ENCODE measurements around the gene AGBL2.

Gene AGBL2

DNA sequence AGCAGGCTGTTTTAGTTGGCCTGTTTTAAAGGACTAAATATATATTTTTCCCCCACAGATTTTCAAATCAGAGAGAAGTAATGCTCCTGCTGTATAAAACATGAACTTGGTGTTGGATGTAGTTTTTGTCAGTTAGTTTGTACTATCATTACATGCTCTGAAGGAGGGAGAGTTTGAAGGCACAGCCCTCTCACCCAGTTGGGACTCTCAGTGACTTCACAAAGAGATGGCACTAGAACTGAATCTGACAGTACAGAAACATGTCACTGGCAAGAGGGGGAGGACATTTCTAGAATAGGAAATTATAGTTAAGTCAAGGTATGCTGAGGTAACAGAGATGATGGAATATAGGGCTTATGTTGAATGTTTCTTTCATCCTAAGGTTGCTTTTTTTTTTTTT, 99.9 kb downstream of the AGBL2 start:
- TF ChIP-seq, protein P1, sequence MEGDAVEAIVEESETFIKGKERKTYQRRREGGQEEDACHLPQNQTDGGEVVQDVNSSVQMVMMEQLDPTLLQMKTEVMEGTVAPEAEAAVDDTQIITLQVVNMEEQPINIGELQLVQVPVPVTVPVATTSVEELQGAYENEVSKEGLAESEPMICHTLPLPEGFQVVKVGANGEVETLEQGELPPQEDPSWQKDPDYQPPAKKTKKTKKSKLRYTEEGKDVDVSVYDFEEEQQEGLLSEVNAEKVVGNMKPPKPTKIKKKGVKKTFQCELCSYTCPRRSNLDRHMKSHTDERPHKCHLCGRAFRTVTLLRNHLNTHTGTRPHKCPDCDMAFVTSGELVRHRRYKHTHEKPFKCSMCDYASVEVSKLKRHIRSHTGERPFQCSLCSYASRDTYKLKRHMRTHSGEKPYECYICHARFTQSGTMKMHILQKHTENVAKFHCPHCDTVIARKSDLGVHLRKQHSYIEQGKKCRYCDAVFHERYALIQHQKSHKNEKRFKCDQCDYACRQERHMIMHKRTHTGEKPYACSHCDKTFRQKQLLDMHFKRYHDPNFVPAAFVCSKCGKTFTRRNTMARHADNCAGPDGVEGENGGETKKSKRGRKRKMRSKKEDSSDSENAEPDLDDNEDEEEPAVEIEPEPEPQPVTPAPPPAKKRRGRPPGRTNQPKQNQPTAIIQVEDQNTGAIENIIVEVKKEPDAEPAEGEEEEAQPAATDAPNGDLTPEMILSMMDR (conservative IDR thresholded peaks at IDR 0.05; ENCODE audit: low read depth, low read length): no peak
- Histone ChIP-seq H3K4me1 (ENCODE audit: low read depth, poor library complexity, severe bottlenecking) (peaks cover 36% of the 10 kb centered on the region), H4K20me1 (ENCODE audit: insufficient read depth) (no peaks in the 10 kb centered on the region), H3K27ac (no peak overlapping the region), H3K27me3 (ENCODE audit: insufficient read depth, low read depth) (no peaks in the 10 kb centered on the region), H3K9ac (no peak overlapping the region), H2AFZ (ENCODE audit: low read depth) (no peak overlapping the region), H3K79me2 (ENCODE audit: insufficient read depth, low read depth) (no peaks in the 10 kb centered on the region), H3K4me3 (IDR thresholded peaks at IDR 0.05; ENCODE audit: insufficient read depth, low read depth, low read length) (no peak overlapping the region), H3K36me3 (ENCODE audit: insufficient read depth) (no peaks in the 10 kb centered on the region), H3K4me2 (no peak overlapping the region)

DNA sequence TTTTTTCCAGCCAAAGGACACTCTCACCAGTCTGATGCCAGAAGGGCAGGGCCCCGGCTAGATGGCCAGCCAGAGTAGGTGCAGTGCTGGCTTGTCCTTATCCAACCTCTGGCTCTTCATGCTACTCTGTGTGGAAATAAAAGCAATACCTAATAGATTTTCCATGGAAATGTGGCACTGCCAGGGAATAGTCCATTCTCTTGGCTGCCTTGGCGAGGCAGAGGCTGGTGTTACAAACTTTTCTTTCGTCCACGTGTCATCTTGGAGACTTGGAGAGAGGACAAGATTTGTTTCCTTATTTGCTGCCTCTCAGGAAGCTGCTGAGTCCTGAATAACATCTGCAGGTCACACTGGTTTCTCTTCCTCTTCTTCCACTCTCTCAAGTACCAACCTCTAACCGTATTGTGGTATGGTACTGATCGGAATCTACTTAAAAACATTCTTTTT, 103.8 kb downstream of the AGBL2 start:
- H3K27ac ChIP-seq: no peak overlapping the region

DNA sequence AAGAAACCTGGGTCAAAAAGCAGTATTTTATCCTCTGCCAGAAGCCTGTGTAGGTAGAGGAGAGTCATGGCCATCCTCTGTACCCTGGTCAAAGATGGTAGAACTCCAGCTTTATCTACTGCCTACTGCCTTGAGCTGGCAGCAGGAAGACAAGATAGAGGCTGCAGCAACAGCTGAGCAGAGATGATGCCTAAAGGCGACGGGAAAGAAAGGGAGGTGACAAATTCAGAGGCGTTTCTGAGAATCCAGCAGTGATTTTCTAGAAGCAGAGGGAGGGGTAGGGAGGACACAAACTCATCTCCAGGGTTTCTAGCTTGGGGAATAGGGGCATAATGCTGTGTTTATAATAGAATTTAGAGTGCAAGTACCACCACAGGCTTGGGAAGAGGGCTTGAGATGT, 105.5 kb downstream of the AGBL2 start:
- Histone ChIP-seq H3K27ac (no peak overlapping the region), H2AFZ (ENCODE audit: low read depth) (no peak overlapping the region), H3K36me3 (ENCODE audit: insufficient read depth) (no peaks in the 10 kb centered on the region), H3K79me2 (ENCODE audit: insufficient read depth, low read depth) (no peaks in the 10 kb centered on the region), H3K27me3 (ENCODE audit: insufficient read depth, low read depth) (no peaks in the 10 kb centered on the region), H3K4me2 (no peak overlapping the region), H3K9ac (no peak overlapping the region), H3K4me1 (ENCODE audit: low read depth, poor library complexity, severe bottlenecking) (no peaks in the 10 kb centered on the region), H3K4me3 (IDR thresholded peaks at IDR 0.05; ENCODE audit: insufficient read depth, low read depth, low read length) (no peak overlapping the region), H4K20me1 (ENCODE audit: insufficient read depth) (no peaks in the 10 kb centered on the region)
- TF ChIP-seq, protein P1 (conservative IDR thresholded peaks at IDR 0.05; ENCODE audit: low read depth, low read length): no peak

More for the DNA sequence above, 103.8 kb downstream of the AGBL2 start:
- Histone ChIP-seq H2AFZ (ENCODE audit: low read depth) (no peak overlapping the region), H3K79me2 (ENCODE audit: insufficient read depth, low read depth) (no peaks in the 10 kb centered on the region), H3K4me1 (ENCODE audit: low read depth, poor library complexity, severe bottlenecking) (peaks cover 5% of the 10 kb centered on the region), H3K4me2 (no peak overlapping the region), H4K20me1 (ENCODE audit: insufficient read depth) (no peaks in the 10 kb centered on the region), H3K36me3 (ENCODE audit: insufficient read depth) (no peaks in the 10 kb centered on the region), H3K9ac (no peak overlapping the region), H3K4me3 (IDR thresholded peaks at IDR 0.05; ENCODE audit: insufficient read depth, low read depth, low read length) (no peak overlapping the region), H3K27me3 (ENCODE audit: insufficient read depth, low read depth) (no peaks in the 10 kb centered on the region)
- TF ChIP-seq, protein P1 (conservative IDR thresholded peaks at IDR 0.05; ENCODE audit: low read depth, low read length): no peak

Data from KMS-11 (cell line).